ENCODE data around the gene PGRMC2. TPM values are rescaled to one million over a fixed set of nuclear protein-coding genes. Genes with fewer than 3 reads are reported as not detected.
"Not testable (repeated sequence)": the region's sequence is repeated elsewhere in the genome, so short reads cannot be mapped to it uniquely, and the experiment has no call there.

The PGRMC2 gene
- total and polyA plus RNA-seq, 2 of the 8 experiments (the other 6 are each of a cell fraction or from before 2014, with no cell fraction given): 9.5 to 85.3 TPM

DNA sequence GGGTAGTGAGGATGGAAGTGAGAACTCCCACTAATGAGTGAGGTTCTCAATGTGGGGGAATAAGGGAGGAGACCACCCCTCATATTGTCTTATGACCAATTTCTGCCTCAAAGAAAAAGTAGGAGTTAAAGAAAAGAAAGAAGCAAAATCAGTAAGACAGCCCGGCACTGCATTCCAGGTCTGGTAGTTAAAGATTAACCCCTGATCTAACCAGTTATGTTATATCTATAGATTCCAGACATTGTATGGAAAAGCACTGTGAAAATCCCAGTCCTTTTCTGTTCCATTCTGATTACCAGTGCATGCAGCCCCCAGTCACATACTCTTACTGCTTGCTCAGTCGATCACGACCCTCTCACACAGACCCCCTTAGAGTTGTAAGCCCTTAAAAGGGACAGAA is 20.4 kb downstream of the PGRMC2 start:
- H4K8ac ChIP-seq (ENCODE audit: extremely low read depth, insufficient read depth, low read length); H3K79me1 ChIP-seq (ENCODE audit: low read depth, low read length); H3K23ac ChIP-seq (ENCODE audit: insufficient read length); H3K23me2 ChIP-seq (ENCODE audit: low read depth, low read length); H4K20me1 ChIP-seq (replicated peaks in 1 of 2; ENCODE audit: control insufficient read depth in 1 of 2, insufficient read depth in 2 of 2, low read length in 2 of 2); FAIRE-seq; H4K5ac ChIP-seq (ENCODE audit: insufficient read length, low read depth, low read length); H2BK15ac ChIP-seq (ENCODE audit: low read length); H3K4me3 ChIP-seq (ENCODE audit: extremely low read depth in 1 of 4, insufficient read depth in 2 of 4, low read depth in 3 of 4, low read length in 4 of 4); DNase-seq (ENCODE audit: low read depth in 1 of 2, low spot score in 2 of 2); H3K79me2 ChIP-seq (ENCODE audit: control insufficient read depth in 1 of 2, insufficient read depth in 2 of 2, low read length in 2 of 2); H3K9ac ChIP-seq (replicated peaks in 1 of 4; ENCODE audit: extremely low read depth in 1 of 4, low read depth in 3 of 4, low read length in 3 of 4); H3K27me3 ChIP-seq (replicated peaks in 1 of 4; ENCODE audit: control insufficient read depth in 3 of 4, extremely low read depth in 1 of 4, insufficient read depth in 3 of 4, low read length in 3 of 4); H2BK120ac ChIP-seq (replicated peaks; ENCODE audit: low read depth, low read length); H3K4me1 ChIP-seq (replicated peaks in 1 of 4; ENCODE audit: control insufficient read depth in 3 of 4, insufficient read depth in 4 of 4, low read length in 3 of 4); H2BK12ac ChIP-seq (ENCODE audit: low read depth, low read length); CTCF ChIA-PET (ENCODE audit: partially characterized antibody); H2AFZ ChIP-seq (ENCODE audit: low read length); H3K56ac ChIP-seq (replicated peaks; ENCODE audit: insufficient read length, low read depth, low read length); H3K18ac ChIP-seq (ENCODE audit: extremely low read depth, low read length); H3K4ac ChIP-seq (replicated peaks; ENCODE audit: insufficient read length, low read depth, low read length); H2BK20ac ChIP-seq (ENCODE audit: low read length); H3K4me2 ChIP-seq (ENCODE audit: insufficient read depth in 1 of 2, low read depth in 2 of 2, low read length in 2 of 2); H2BK5ac ChIP-seq (ENCODE audit: low read depth, low read length); H3K14ac ChIP-seq (ENCODE audit: insufficient read length); H3K27ac ChIP-seq (ENCODE audit: low read depth, low read length); H4K91ac ChIP-seq (replicated peaks; ENCODE audit: insufficient read length, low read length); H2AK5ac ChIP-seq (ENCODE audit: low read depth, low read length): not testable (repeated sequence)
- Histone ChIP-seq H3K9me3 (ENCODE audit: insufficient read depth in 2 of 2, low read depth in 1 of 2, low read length in 1 of 2) (peaks cover 13 to 15% of the 10 kb centered on the region in 2 experiments), H3K36me3 (ENCODE audit: control insufficient read depth in 2 of 4, insufficient read depth in 4 of 4, low read length in 3 of 4) (peaks cover 0 to 28% (median 17%) of the 10 kb centered on the region in 4 experiments; a peak in 7 of 8 replicates)
- POLR2A ChIA-PET (ENCODE audit: partially characterized antibody): interaction anchor here (1.6 kb wide), 1 partner anchor 19 kb away, joined by 4 read pairs; no protein-coding TSS in a partner anchor
- WGBS, 2 experiments (ENCODE audit: extremely low coverage in 1 of 2, insufficient coverage in 1 of 2, insufficient read length in 1 of 2, insufficient replicate concordance in 2 of 2, low coverage in 1 of 2, low lambda C conversion rate in 2 of 2, missing lambda C conversion rate in 1 of 2): 92% methylated on average over 3 of the region's 3 CpGs; no CpG with 5 or more reads in 1 of the 2 experiments
